Fibroblast of skin of abdomen (primary cell): ENCODE measurements around the gene LIMCH1. TPM values are rescaled to one million over a fixed set of nuclear protein-coding genes. Genes with fewer than 3 reads are reported as not detected.
"Not testable (repeated sequence)": the region's sequence is repeated elsewhere in the genome, so short reads cannot be mapped to it uniquely, and the experiment has no call there.

Experiments used
- DNase-seq: peaks from one replicate; pipeline ENCODE4 v3.0.0-alpha.2; 2013
- polyA plus RNA-seq, 2 experiments: library from polyadenylated mRNA; unstranded; fragments of 120-200 nt; gene quantifications; one replicate each; pipeline ENCODE4 v1.2.1, GENCODE V29; 2013; ENCODE audit not compliant: insufficient read length in 2 of 2

LIMCH1 gene, protein sequence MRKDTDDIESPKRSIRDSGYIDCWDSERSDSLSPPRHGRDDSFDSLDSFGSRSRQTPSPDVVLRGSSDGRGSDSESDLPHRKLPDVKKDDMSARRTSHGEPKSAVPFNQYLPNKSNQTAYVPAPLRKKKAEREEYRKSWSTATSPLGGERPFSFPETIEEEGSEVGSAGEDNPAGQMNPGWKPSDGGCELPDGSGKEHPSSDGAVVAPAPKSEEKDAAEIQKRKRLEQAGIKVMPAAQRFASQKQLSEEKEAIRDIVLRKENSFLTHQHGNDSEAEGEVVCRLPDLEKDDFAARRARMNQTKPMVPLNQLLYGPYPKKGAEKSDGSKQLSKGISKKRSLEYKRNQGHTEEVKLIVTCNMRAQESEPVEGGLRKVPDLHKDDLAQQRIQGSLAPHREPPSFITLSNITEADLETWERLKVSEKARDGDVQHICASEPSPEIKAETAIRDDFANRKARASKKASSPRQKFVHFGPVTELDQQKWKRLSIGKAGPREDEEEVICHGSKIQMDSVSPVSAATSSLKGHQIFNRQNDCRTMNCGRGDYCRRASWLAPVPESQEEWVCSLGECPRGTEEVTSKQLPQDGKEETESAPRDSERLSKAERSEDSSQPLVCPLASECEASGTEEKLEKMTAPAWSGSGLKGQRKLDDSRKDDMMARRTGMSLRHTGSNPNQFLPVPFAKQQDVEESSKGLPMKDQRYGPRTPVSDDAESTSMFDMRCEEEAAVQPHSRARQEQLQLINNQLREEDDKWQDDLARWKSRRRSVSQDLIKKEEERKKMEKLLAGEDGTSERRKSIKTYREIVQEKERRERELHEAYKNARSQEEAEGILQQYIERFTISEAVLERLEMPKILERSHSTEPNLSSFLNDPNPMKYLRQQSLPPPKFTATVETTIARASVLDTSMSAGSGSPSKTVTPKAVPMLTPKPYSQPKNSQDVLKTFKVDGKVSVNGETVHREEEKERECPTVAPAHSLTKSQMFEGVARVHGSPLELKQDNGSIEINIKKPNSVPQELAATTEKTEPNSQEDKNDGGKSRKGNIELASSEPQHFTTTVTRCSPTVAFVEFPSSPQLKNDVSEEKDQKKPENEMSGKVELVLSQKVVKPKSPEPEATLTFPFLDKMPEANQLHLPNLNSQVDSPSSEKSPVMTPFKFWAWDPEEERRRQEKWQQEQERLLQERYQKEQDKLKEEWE (N-terminal part only)
- polyA plus RNA-seq (2013, experiment 1 of 2; ENCODE audit: insufficient read length), result 7.7 TPM
- polyA plus RNA-seq (2013, experiment 2 of 2; ENCODE audit: insufficient read length), result 6.8 TPM

GRCh38 chr4:41538017-41538733, at the start of gene LIMCH1:
Gene LIMCH1, plus strand, starts transcription at chr4:41538157. Its CDS starts 67,839 bp downstream, at chr4:41605996.
- no peak for DNase-seq

DNA sequence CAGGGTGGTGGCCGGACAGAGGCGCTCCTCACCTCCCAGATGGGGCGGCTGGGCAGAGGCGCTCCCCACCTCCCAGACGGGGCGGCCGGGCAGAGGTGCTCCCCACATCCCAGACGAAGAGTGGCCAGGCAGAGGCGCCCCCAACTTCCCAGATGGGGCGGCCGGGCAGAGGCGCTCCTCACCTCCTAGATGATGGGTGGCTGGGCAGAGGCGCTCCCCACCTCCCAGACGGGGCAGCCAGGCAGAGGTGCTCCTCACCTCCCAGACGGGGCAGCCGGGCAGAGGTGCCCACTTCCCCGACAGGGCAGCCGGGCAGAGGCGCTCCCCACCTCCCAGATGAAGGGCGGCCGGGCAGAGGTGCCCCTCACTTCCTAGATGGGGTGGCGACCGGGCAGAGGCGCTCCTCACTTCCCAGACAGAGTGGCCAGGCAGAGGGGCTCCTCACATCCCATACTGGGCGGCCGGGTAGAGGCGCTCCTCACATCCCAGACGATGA, 46.8 kb upstream of the LIMCH1 start:
- not testable (repeated sequence) for DNase-seq

- DNase-seq, result no peak
These were observed 41.0 kb upstream of the LIMCH1 start for GRCh38 chr4:41496977-41497376.

- DNase-seq, result no peak
These were observed 39.8 kb upstream of the LIMCH1 start for GRCh38 chr4:41498177-41498576.

GRCh38 chr4:41504167-41504818, 33.7 kb upstream of the LIMCH1 start:
- DNase-seq, result no peak

- DNase-seq, result no peak
These were observed 32.7 kb upstream of the LIMCH1 start for GRCh38 chr4:41505161-41505661.

- peak; percentile 67 for DNase-seq
These were observed 31.8 kb upstream of the LIMCH1 start for GRCh38 chr4:41506130-41506529.

GRCh38 chr4:41507291-41507947, 30.5 kb upstream of the LIMCH1 start:
- peak; percentile 68 for DNase-seq

- DNase-seq, result no peak
These were observed 28.5 kb upstream of the LIMCH1 start for GRCh38 chr4:41509451-41509866.

DNA sequence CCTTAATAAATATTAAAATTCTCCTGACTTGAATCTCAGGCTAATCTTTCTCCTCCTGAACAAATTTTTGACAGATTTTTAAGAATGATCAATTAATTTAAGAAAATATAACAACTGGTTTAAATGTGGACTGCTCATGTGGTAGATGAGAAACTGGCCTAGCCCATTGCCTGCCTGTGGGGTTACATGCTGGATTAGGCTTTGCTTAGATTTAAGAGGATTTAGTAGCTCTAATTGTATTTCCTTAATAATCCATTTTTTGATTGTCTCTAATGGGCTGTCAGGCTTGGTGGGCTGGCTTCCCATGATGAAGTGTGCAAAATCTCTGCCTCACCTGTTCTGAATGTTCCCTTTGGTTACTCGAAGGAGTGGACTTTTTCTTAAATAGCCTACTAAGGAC, 27.8 kb upstream of the LIMCH1 start:
- no peak for DNase-seq

- no peak for DNase-seq
These were observed 25.8 kb upstream of the LIMCH1 start for GRCh38 chr4:41512136-41512535.

- DNase-seq, result no peak
These were observed 25.4 kb upstream of the LIMCH1 start for GRCh38 chr4:41512596-41512995.

DNA sequence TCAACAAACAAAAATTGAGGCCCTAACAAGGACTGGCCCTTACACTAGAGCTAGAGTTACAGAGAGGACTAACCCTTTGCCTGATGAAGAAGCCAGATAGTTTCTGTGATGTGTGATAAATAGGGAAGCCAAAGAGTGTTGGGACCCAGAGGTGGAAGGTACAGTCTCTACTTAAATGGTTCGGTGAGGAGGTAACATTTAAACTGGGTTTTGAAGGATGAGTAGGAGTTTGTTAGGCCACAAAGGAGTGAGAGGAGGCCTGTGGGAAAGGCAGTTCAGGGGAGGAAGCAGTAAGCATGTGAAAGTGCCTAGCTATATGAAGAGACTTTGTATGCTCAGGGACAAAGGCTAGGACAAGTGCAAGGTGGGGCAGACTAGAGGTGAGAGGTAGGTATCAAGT, 23.8 kb upstream of the LIMCH1 start:
- no peak for DNase-seq

DNA sequence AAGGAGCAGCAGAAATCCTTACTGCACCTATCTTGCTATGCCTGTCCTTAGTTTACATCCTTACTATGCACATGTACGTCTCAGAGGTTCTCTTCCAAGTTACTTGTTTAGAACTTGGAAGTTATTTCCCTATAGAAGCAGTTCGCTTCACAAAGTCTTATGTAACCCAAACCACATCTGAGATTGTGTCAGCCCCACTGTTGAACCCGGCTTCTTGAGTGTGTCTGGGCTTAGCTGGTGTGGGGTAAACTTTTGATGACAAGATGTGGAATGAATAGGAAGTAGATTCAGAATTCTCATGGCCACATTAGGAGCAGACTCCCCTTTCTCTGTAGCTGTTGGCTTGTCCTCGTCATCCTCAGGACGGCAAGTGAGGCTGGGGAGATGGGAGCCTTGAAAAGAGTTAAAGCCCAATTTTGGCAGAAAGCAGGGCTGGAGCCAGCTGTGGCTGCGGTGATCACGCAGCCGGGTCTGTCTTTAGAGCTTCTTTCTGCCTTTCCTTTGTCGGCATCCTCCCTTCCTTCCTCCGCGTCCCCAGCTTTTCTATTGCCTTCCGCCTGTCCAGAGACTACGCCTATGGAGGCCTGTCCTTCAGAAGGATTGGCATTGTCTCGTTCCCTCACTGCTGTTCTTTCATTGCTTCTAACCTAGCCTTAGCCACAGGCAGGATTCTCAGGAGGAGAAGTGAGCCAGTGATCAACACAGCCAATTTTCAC, 23.0 kb upstream of the LIMCH1 start:
- DNase-seq, result no peak

GRCh38 chr4:41517121-41517520, 20.8 kb upstream of the LIMCH1 start:
- DNase-seq, result no peak

DNA sequence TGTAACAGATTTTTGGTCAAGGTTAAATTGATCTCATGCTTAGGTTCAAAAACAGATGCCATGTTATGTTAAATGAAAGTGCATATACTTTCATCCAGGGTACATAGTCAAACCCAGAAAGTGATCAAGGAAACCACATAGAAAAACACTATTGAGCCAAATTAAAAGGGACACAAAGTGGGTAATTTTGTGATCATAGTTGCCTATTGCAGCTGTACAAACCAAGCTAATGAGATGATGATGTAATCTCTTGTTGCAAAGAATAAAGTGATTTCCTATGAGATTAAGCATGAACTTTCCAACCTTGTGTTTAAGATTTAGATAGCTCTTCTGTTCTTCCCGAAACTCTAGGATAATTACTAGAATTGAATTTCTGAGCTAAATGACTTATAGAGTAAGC, 20.2 kb upstream of the LIMCH1 start:
- no peak for DNase-seq

DNA sequence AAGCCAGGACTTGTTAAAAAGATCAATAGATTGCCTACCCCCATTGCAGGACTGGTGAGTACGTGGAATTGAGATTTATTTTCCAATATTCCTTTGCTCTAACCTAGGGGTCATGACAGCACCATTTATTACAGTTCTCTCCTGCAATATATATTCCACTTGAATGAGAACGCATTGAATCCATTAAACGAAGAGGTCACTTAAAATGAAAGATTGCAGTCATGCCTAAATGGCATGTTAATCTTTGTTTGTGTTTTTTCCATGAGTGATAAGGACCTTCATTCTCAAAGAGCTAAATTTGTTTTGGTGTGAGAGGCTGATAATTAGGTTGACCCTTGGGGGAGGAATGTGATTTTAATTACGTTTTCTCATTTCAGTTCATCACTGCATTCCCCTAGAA, 13.5 kb upstream of the LIMCH1 start:
- DNase-seq, result no peak

DNA sequence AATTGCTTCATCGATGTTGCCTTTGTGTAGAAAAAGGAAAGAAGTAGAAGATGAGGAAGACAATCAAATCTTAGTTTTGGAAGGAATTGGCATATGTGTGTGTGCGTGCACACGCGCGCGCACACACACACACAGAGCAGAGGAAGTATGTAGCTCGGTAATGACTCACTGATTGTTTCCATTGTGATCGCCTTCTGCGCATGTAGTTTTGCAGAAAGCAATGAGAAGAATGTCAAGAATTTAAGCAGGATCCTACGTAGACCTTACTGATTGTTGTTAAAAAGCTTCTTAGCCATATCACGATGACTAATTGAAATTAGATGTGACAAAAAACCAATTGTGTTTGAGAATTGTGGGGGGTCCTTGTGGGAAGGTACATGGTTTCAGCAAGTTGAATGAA, 12.8 kb upstream of the LIMCH1 start:
- DNase-seq, result peak; percentile 94

GRCh38 chr4:41526628-41527027, 11.3 kb upstream of the LIMCH1 start:
- DNase-seq, result no peak
